ENCODE measurements around the gene ASB15.
"Not testable (repeated sequence)": the region's sequence is repeated elsewhere in the genome, so short reads cannot be mapped to it uniquely, and the experiment has no call there.

GRCh38 chr7:123552134-123552533 is 49.5 kb upstream of the ASB15 start:
- not testable (repeated sequence) for TF ChIP-seq CTCF (IDR thresholded peaks at IDR 0.05; ENCODE audit: low read length); EZH2 (optimal IDR thresholded peaks at IDR 0.05; ENCODE audit: low read depth, low read length); EZH2phosphoT487 (IDR thresholded peaks at IDR 0.05; ENCODE audit: low read length)
